IMR-90 (cell line): ENCODE data around the gene YARS2. TPM values are rescaled to one million over a fixed set of nuclear protein-coding genes. Genes with fewer than 3 reads are reported as not detected.

Source experiments
- ATAC-seq: fragments of 200-7000 bp; cut with Tn5 transposase; 2 replicates; pipeline ENCODE4 v1.9.1; 2020; ENCODE audit warnings: low read depth, mild to moderate bottlenecking, moderate library complexity
- BruUV-seq: library from RNA; stranded (reverse); fragments of 400-500 nt; replicated peaks from 2 replicates; lab custom pipeline; 2021; lab: Mats Ljungman, UMichigan
- CTCF ChIA-PET: fragments of 300-600 bp; formaldehyde crosslinking; extraction: SDS; loops from one replicate; lab custom pipeline; 2021; ENCODE audit warnings: antibody characterized with exemption; lab: Yijun Ruan, JAX
- POLR2A ChIA-PET: fragments of 300-600 bp; sonication (Branson Sonifier 250); formaldehyde crosslinking; loops from one replicate; lab custom pipeline; 2022; ENCODE audit warnings: antibody characterized with exemption; ENCODE audit not compliant: unreplicated experiment; lab: Charles Lee
- DNase-seq: peaks from one replicate; pipeline ENCODE4 v3.0.0; 2013
- H2AFZ ChIP-seq: replicated peaks from 2 replicates; pipeline ENCODE3; 2013; ENCODE audit warnings: low read length, mild to moderate bottlenecking; ENCODE audit not compliant: poor library complexity
- H2AK5ac ChIP-seq: 2 replicates; pipeline ENCODE4 v1.6.1; 2013; ENCODE audit warnings: low read depth, low read length, inconsistent platforms
- H2AK9ac ChIP-seq: replicated peaks from 2 replicates; pipeline ENCODE3; 2013; ENCODE audit warnings: mild to moderate bottlenecking, low read depth, low read length, moderate library complexity; ENCODE audit not compliant: poor library complexity
- H2BK120ac ChIP-seq: 2 replicates; pipeline ENCODE4 v1.6.1; 2013; ENCODE audit warnings: low read depth, low read length, inconsistent platforms
- H2BK15ac ChIP-seq: 3 replicates; pipeline ENCODE4 v1.6.1; 2013; ENCODE audit warnings: low read depth, low read length, inconsistent platforms
- H2BK20ac ChIP-seq: 2 replicates; pipeline ENCODE4 v1.6.1; 2013; ENCODE audit warnings: low read depth, mild to moderate bottlenecking, inconsistent platforms, low read length, moderate library complexity
- H2BK5ac ChIP-seq: 2 replicates; pipeline ENCODE4 v1.6.1; 2013; ENCODE audit warnings: mild to moderate bottlenecking, low read depth, low read length, inconsistent platforms; ENCODE audit not compliant: poor library complexity, severe bottlenecking
- H3K14ac ChIP-seq: replicated peaks from 2 replicates; pipeline ENCODE4 v1.6.1; 2013; ENCODE audit warnings: low read depth, low read length, inconsistent platforms
- H3K18ac ChIP-seq: 2 replicates; pipeline ENCODE4 v1.6.1; 2013; ENCODE audit warnings: low read depth, low read length, control low read depth
- H3K23ac ChIP-seq: 2 replicates; pipeline ENCODE4 v1.6.1; 2013; ENCODE audit warnings: low read depth, low read length, inconsistent platforms
- H3K27ac ChIP-seq: 2 replicates; pipeline ENCODE4 v1.5.1; 2013; ENCODE audit warnings: mild to moderate bottlenecking, control low read depth, low read length; ENCODE audit not compliant: insufficient read depth
- H3K27me3 ChIP-seq: 2 replicates; pipeline ENCODE4 v1.6.1; 2013; ENCODE audit warnings: low read length; ENCODE audit not compliant: control insufficient read depth, insufficient read depth
- H3K36me3 ChIP-seq: 2 replicates; pipeline ENCODE4 v1.6.1; 2013; ENCODE audit warnings: low read length, mixed read lengths; ENCODE audit not compliant: control insufficient read depth, insufficient read depth
- H3K4ac ChIP-seq: 2 replicates; pipeline ENCODE4 v1.6.1; 2013; ENCODE audit warnings: low read depth, low read length, inconsistent platforms
- H3K4me1 ChIP-seq: 2 replicates; pipeline ENCODE4 v1.6.1; 2013; ENCODE audit warnings: low read length, mixed read lengths; ENCODE audit not compliant: control insufficient read depth, insufficient read depth
- H3K4me2 ChIP-seq: 2 replicates; pipeline ENCODE4 v1.6.1; 2013; ENCODE audit warnings: low read depth, mild to moderate bottlenecking, control low read depth, low read length, moderate library complexity
- H3K4me3 ChIP-seq: 2 replicates; pipeline ENCODE4 v1.5.1; 2013; ENCODE audit warnings: low read depth, mild to moderate bottlenecking, control low read depth, low read length, moderate library complexity; ENCODE audit not compliant: insufficient read depth
- H3K56ac ChIP-seq: 2 replicates; pipeline ENCODE4 v1.6.1; 2013; ENCODE audit warnings: low read length, inconsistent platforms; ENCODE audit not compliant: insufficient read depth; ENCODE audit errors: extremely low read depth
- H3K79me1 ChIP-seq, 2 experiments: 2 replicates each; pipeline ENCODE4 v1.6.1; 2013; ENCODE audit warnings: low read length in 2 of 2, inconsistent platforms in 1 of 2, low read depth in 1 of 2
- H3K9ac ChIP-seq: 2 replicates; pipeline ENCODE4 v1.6.1; 2013; ENCODE audit warnings: low read depth, low read length, control low read depth
- H3K9me1 ChIP-seq: 2 replicates; pipeline ENCODE4 v1.6.1; 2013; ENCODE audit warnings: low read length, inconsistent platforms; ENCODE audit not compliant: insufficient read depth
- H3K9me3 ChIP-seq: 2 replicates; pipeline ENCODE4 v1.6.1; 2013; ENCODE audit warnings: low read length; ENCODE audit not compliant: control insufficient read depth, insufficient read depth
- H4K20me1 ChIP-seq: 2 replicates; pipeline ENCODE4 v1.6.1; 2013; ENCODE audit warnings: low read length, inconsistent platforms; ENCODE audit not compliant: insufficient read depth
- H4K5ac ChIP-seq: 2 replicates; pipeline ENCODE4 v1.6.1; 2013; ENCODE audit warnings: mild to moderate bottlenecking, low read depth, low read length, control low read depth
- H4K8ac ChIP-seq, 2 experiments: 2 replicates each; pipeline ENCODE4 v1.6.1; 2013; ENCODE audit warnings: low read depth in 2 of 2, low read length in 2 of 2, control low read depth in 1 of 2, inconsistent platforms in 1 of 2
- H4K91ac ChIP-seq: 2 replicates; pipeline ENCODE4 v1.6.1; 2013; ENCODE audit warnings: low read depth, low read length, inconsistent platforms; ENCODE audit not compliant: insufficient read depth
- RFX5 ChIP-seq: IDR thresholded peaks from 2 replicates; pipeline ENCODE4 v1.8.0; 2012; ENCODE audit warnings: low read depth, mild to moderate bottlenecking, low read length, moderate library complexity
- WGBS, 2 experiments: methylation state at CpG; one replicate each; pipeline versions ENCODE4 v1.1.5 to v1.1.7; 2013; ENCODE audit warnings: missing lambda C conversion rate in 2 of 2; ENCODE audit not compliant: insufficient read length in 1 of 2; ENCODE audit errors: extremely low coverage in 2 of 2; 5-methylcytosine and 5-hydroxymethylcytosine counted together
- dilution Hi-C: fragments of 300-500 bp; cut with HindIII; formaldehyde crosslinking; loops from one replicate; pipeline ENCODE4 v1.14.3; 2018; ENCODE audit warnings: low sequenced_read_pairs; ENCODE audit not compliant: unreplicated experiment
- in situ Hi-C: fragments of 300-500 bp; cut with MboI; formaldehyde crosslinking; loops from 3 replicates; pipeline ENCODE4 v1.14.3; 2019; ENCODE audit warnings: low sequenced_read_pairs, inconsistent platforms, mixed read lengths
- intact Hi-C: fragments of 100-400 bp; cut with micrococcal nuclease; formaldehyde crosslinking; loops from 2 replicates; pipeline ENCODE4 v1.10.0; 2022
- polyA plus RNA-seq, 3 experiments: library from polyadenylated mRNA; depleted of rRNA; stranded (reverse); fragments of >200 nt; gene quantifications; 2 replicates each; pipeline ENCODE4 v1.2.3, GENCODE V29; 2012; ENCODE audit warnings: low replicate concordance in 1 of 3
- total RNA-seq: library from RNA; depleted of rRNA; stranded (reverse); fragments of >200 nt; gene quantifications from 2 replicates; pipeline ENCODE4 v1.2.3, GENCODE V29; 2012
- TF ChIP-seq, protein P1 (sequence below): fragments of 150-350 bp; IDR thresholded peaks from 2 replicates; pipeline ENCODE4 v1.6.1; 2016; ENCODE audit warnings: low read depth, mild to moderate bottlenecking, low read length, moderate library complexity, borderline replicate concordance

The YARS2 gene
- total and polyA plus RNA-seq, 2 of the 4 experiments (the other 2 are of a cell fraction) = 15.3 to 26.9 TPM

DNA sequence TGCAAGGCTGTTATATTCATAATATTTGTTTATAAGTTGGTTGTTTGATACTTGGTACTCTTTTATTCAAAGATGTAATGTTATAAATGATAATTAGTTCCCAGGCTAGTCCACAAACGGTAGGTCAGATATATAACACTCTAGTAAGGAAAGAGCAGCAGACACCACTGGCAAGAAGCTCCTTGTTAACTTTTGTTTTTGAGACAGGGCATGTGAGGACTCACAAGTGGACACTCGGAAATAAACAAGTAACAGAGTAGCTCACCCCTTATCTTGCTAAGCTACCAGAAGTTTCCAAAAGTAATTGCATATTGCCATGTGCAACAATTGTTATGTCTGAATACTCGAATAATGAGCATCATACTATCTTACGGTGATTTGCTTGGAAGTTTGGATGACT lies 38.6 kb upstream of the YARS2 start:
- Histone ChIP-seq H2BK15ac (no peak overlapping the region), H2BK120ac (no peak overlapping the region), H3K79me1 (no peaks in the 10 kb centered on the region), H3K4me2 (no peak overlapping the region), H2BK5ac (no peak overlapping the region), H3K9me1 (no peaks in the 10 kb centered on the region), H3K27ac (no peak overlapping the region), H4K8ac (no peak overlapping the region), H4K5ac (no peak overlapping the region), H2AFZ (no peak overlapping the region), H3K9ac (no peak overlapping the region), H3K4me3 (no peak overlapping the region), H2AK9ac (no peak overlapping the region), H4K20me1 (no peaks in the 10 kb centered on the region), H3K14ac (no peak overlapping the region), H3K23ac (no peak overlapping the region), H3K36me3 (no peaks in the 10 kb centered on the region), H3K18ac (no peak overlapping the region), H3K56ac (no peak overlapping the region), H3K4me1 (no peaks in the 10 kb centered on the region), H3K4ac (no peak overlapping the region), H4K91ac (no peak overlapping the region), H3K27me3 (no peaks in the 10 kb centered on the region), H2BK20ac (no peak overlapping the region), H2AK5ac (no peak overlapping the region), H3K9me3 (no peaks in the 10 kb centered on the region)
- POLR2A ChIA-PET = no interaction called here
- DNase-seq (no peak), ATAC-seq (no peak)
- no TSS peak for BruUV-seq
- no CpG with 5 or more reads among the region's 4 CpGs for WGBS, 2 experiments
- dilution Hi-C loops = no loop called here
- CTCF ChIA-PET = no interaction called here
- intact Hi-C loops = no loop called here
- in situ Hi-C loops = no loop called here
- TF ChIP-seq, protein P1, sequence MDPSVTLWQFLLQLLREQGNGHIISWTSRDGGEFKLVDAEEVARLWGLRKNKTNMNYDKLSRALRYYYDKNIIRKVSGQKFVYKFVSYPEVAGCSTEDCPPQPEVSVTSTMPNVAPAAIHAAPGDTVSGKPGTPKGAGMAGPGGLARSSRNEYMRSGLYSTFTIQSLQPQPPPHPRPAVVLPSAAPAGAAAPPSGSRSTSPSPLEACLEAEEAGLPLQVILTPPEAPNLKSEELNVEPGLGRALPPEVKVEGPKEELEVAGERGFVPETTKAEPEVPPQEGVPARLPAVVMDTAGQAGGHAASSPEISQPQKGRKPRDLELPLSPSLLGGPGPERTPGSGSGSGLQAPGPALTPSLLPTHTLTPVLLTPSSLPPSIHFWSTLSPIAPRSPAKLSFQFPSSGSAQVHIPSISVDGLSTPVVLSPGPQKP = no peak
- no peak for TF ChIP-seq RFX5
